ENCODE data around the gene NOS1.

DNA sequence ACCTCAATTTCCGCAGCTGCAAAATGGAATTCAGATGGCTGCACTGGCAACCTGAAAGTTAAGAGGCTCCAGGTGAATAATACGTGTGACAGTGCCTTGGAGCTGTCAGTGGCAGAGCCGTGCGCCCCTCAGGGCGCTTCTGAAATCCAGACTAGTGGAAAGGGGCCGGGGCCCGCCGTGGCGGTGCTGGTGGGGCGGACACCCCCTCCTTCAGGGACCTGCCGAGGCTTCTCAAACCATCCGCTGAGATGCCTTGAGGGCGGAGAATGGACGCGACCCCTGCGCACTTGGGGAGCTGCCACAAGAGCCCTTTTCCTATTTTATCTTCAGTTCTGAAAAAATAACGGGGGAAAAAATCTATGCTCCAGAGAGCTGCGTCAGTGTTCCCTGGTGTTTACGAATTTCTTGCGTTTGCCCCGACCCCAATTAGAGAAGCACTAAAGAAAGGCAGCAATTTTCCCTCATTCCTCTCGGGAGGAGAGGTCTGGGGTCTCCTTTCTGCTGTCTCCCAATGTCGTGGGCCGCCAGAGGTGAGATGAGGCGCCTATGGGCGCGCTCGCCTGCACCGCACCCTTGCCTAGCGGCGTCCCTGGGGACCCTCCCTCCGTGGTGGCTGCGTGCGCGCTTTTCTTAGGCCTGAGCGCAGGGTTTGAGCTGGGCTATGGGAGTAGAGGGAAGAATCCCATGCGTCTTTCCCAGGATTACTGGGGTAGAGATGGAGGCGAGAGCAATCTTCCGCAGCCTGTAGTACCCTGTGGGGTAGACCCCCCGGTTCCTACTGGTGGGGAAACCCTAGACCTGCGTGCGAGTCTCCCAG lies 2.2 kb downstream of the NOS1 start:
- TF ChIP-seq GATA3 (IDR thresholded peaks at IDR 0.05; ENCODE audit: low read depth, low read length) (no peak), GATA2 (IDR thresholded peaks at IDR 0.05; ENCODE audit: low read depth, low read length) (no peak)

All from SH-SY5Y (cell line).